Panc1 (cell line): ENCODE results near the gene NECAP2. TPM values are rescaled to one million over a fixed set of nuclear protein-coding genes. Genes with fewer than 3 reads are reported as not detected.

Source experiments
- ATAC-seq: fragments of 200-7000 bp; cut with Tn5 transposase; 2 replicates; pipeline ENCODE4 v1.9.1; 2020; ENCODE audit warnings: mild to moderate bottlenecking, moderate library complexity
- BruUV-seq: library from RNA; stranded (reverse); fragments of 400-500 nt; replicated peaks from 2 replicates; lab custom pipeline; 2021; lab: Mats Ljungman, UMichigan
- CTCF ChIA-PET: fragments of 300-600 bp; sonication (Branson Sonifier 250); formaldehyde crosslinking; loops from one replicate; lab custom pipeline; 2022; ENCODE audit warnings: antibody characterized with exemption; lab: Charles Lee
- POLR2A ChIA-PET: fragments of 300-600 bp; sonication (Branson Sonifier 250); formaldehyde crosslinking; loops from one replicate; lab custom pipeline; 2022; ENCODE audit warnings: antibody characterized with exemption; lab: Charles Lee
- DNase-seq: peaks from one replicate; pipeline ENCODE4 v3.0.0-alpha.2; 2010; ENCODE audit warnings: low read depth, low spot score
- H3K27ac ChIP-seq: 2 replicates; pipeline ENCODE4 v1.5.1; 2011; ENCODE audit warnings: mild to moderate bottlenecking, low read length, inconsistent platforms
- H3K27me3 ChIP-seq: fragments of 200-500 bp; sonication (Bioruptor generic); 2 replicates; pipeline ENCODE4 v1.6.0; 2014; ENCODE audit warnings: low read length, inconsistent platforms; ENCODE audit not compliant: control insufficient read depth, insufficient read depth
- H3K36me3 ChIP-seq: fragments of 200-500 bp; sonication (Bioruptor generic); 2 replicates; pipeline ENCODE4 v1.5.1; 2014; ENCODE audit warnings: inconsistent platforms, mild to moderate bottlenecking, low read length, moderate library complexity; ENCODE audit not compliant: control insufficient read depth, insufficient read depth
- H3K4me1 ChIP-seq: 2 replicates; pipeline ENCODE4 v1.5.1; 2011; ENCODE audit warnings: inconsistent platforms, mild to moderate bottlenecking, low read length, moderate library complexity; ENCODE audit not compliant: control insufficient read depth, insufficient read depth
- H3K4me3 ChIP-seq, 2 experiments: 2 replicates each; pipeline ENCODE4 v1.5.1; 2011 to 2012; ENCODE audit warnings: low read depth in 2 of 2, low read length in 2 of 2, mild to moderate bottlenecking in 2 of 2, inconsistent platforms in 1 of 2, moderate library complexity in 1 of 2
- H3K9me3 ChIP-seq: fragments of 200-500 bp; sonication (Bioruptor generic); 2 replicates; pipeline ENCODE4 v1.5.1; 2014; ENCODE audit warnings: low read depth, mild to moderate bottlenecking, inconsistent platforms, low read length, moderate library complexity; ENCODE audit not compliant: control insufficient read depth, insufficient read depth
- POLR2AphosphoS5 ChIP-seq: IDR thresholded peaks from 2 replicates; pipeline ENCODE4 v1.6.1; 2012; ENCODE audit warnings: mild to moderate bottlenecking, low read depth, low read length, moderate library complexity
- SIN3A ChIP-seq: IDR thresholded peaks from 2 replicates; pipeline ENCODE4 v1.6.1; 2012; ENCODE audit warnings: low read depth, mild to moderate bottlenecking, low read length, moderate library complexity, borderline replicate concordance; ENCODE audit not compliant: insufficient read depth
- TCF7L2 ChIP-seq: IDR thresholded peaks from 2 replicates; pipeline ENCODE4 v1.6.1; 2011; ENCODE audit warnings: mild to moderate bottlenecking, low read depth, low read length, inconsistent platforms
- in situ Hi-C: cut with HindIII; loops from 2 replicates; pipeline ENCODE4 v1.10.0; 2016; ENCODE audit warnings: low sequenced_read_pairs, low pct_unique_long_range_greater_than_20kb
- intact Hi-C: fragments of 100-400 bp; cut with micrococcal nuclease; formaldehyde crosslinking; loops from one replicate; pipeline ENCODE4 v1.10.0; 2022; ENCODE audit not compliant: unreplicated experiment
- total RNA-seq: library from RNA; stranded (reverse); gene quantifications from one replicate; pipeline ENCODE4 v1.2.1, GENCODE V29; 2021; ENCODE audit not compliant: unreplicated experiment
- TF ChIP-seq, protein P1 (sequence below): fragments of 450-650 bp; IDR thresholded peaks from 2 replicates; pipeline ENCODE4 v1.5.1; 2017; ENCODE audit warnings: mild to moderate bottlenecking
- TF ChIP-seq, protein P2 (sequence below), 2 experiments: IDR thresholded peaks; 2 replicates each; pipeline ENCODE4 v1.6.1; 2011 to 2012; ENCODE audit warnings: low read depth in 2 of 2, control low read depth in 1 of 2, low read length in 1 of 2, mild to moderate bottlenecking in 1 of 2, moderate library complexity in 1 of 2; ENCODE audit not compliant: insufficient read depth in 1 of 2

NECAP2 gene
- total RNA-seq, 1 experiment from 2014 or later = 56.8 TPM

GRCh38 chr1:16406868-16407267 lies 33.7 kb upstream of the NECAP2 start:
- Histone ChIP-seq H3K9me3 (no peaks in the 10 kb centered on the region), H3K27me3 (no peaks in the 10 kb centered on the region), H3K27ac (no peak overlapping the region), H3K36me3 (no peaks in the 10 kb centered on the region), H3K4me3 (no peak overlapping the region), H3K4me1 (no peaks in the 10 kb centered on the region)
- BruUV-seq = no TSS peak
- in situ Hi-C loops = no loop called here
- TF ChIP-seq POLR2AphosphoS5 (no peak), SIN3A (no peak), TCF7L2 (no peak)
- TF ChIP-seq, protein P1, sequence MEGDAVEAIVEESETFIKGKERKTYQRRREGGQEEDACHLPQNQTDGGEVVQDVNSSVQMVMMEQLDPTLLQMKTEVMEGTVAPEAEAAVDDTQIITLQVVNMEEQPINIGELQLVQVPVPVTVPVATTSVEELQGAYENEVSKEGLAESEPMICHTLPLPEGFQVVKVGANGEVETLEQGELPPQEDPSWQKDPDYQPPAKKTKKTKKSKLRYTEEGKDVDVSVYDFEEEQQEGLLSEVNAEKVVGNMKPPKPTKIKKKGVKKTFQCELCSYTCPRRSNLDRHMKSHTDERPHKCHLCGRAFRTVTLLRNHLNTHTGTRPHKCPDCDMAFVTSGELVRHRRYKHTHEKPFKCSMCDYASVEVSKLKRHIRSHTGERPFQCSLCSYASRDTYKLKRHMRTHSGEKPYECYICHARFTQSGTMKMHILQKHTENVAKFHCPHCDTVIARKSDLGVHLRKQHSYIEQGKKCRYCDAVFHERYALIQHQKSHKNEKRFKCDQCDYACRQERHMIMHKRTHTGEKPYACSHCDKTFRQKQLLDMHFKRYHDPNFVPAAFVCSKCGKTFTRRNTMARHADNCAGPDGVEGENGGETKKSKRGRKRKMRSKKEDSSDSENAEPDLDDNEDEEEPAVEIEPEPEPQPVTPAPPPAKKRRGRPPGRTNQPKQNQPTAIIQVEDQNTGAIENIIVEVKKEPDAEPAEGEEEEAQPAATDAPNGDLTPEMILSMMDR = no peak
- TF ChIP-seq, protein P2, sequence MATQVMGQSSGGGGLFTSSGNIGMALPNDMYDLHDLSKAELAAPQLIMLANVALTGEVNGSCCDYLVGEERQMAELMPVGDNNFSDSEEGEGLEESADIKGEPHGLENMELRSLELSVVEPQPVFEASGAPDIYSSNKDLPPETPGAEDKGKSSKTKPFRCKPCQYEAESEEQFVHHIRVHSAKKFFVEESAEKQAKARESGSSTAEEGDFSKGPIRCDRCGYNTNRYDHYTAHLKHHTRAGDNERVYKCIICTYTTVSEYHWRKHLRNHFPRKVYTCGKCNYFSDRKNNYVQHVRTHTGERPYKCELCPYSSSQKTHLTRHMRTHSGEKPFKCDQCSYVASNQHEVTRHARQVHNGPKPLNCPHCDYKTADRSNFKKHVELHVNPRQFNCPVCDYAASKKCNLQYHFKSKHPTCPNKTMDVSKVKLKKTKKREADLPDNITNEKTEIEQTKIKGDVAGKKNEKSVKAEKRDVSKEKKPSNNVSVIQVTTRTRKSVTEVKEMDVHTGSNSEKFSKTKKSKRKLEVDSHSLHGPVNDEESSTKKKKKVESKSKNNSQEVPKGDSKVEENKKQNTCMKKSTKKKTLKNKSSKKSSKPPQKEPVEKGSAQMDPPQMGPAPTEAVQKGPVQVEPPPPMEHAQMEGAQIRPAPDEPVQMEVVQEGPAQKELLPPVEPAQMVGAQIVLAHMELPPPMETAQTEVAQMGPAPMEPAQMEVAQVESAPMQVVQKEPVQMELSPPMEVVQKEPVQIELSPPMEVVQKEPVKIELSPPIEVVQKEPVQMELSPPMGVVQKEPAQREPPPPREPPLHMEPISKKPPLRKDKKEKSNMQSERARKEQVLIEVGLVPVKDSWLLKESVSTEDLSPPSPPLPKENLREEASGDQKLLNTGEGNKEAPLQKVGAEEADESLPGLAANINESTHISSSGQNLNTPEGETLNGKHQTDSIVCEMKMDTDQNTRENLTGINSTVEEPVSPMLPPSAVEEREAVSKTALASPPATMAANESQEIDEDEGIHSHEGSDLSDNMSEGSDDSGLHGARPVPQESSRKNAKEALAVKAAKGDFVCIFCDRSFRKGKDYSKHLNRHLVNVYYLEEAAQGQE (IDR thresholded peaks at IDR 0.05; ENCODE audit: insufficient read depth in 1 of 2, low read depth in 2 of 2, low read length in 1 of 2) = no peak
- POLR2A ChIA-PET = no interaction called here
- CTCF ChIA-PET = no interaction called here
- no peak for ATAC-seq
- intact Hi-C loops = no loop called here
- DNase-seq = no peak

GRCh38 chr1:16409536-16410152 lies 30.9 kb upstream of the NECAP2 start:
- no peak for DNase-seq
- peak; percentile 29; the same call in 1 of the 2 replicates for ATAC-seq
- no TSS peak for BruUV-seq
- POLR2A ChIA-PET = interaction anchor here (0.9 kb wide), 1 partner anchor 31 kb away, joined by 3 read pairs; the partner anchor contains the start of gene NECAP2
- Histone ChIP-seq H3K27me3 (no peaks in the 10 kb centered on the region), H3K9me3 (no peaks in the 10 kb centered on the region), H3K4me3 (no peak overlapping the region), H3K27ac (no peak overlapping the region), H3K4me1 (no peaks in the 10 kb centered on the region), H3K36me3 (no peaks in the 10 kb centered on the region)
- in situ Hi-C loops = no loop called here
- TF ChIP-seq POLR2AphosphoS5 = no peak
- TF ChIP-seq, protein P2 (IDR thresholded peaks at IDR 0.05; ENCODE audit: insufficient read depth in 1 of 2, low read depth in 2 of 2, low read length in 1 of 2) = no peak
- TF ChIP-seq, protein P1 = no peak
- TF ChIP-seq TCF7L2 = no peak
- no peak for TF ChIP-seq SIN3A
- CTCF ChIA-PET = no interaction called here
- intact Hi-C loops = no loop called here
